Activated CD4-positive, CD25-positive, alpha-beta regulatory T cell treated with anti-CD3 and anti-CD28 coated beads, Interleukin-2, amount 50 U/mL, for 16 hours (primary cell): ENCODE results near the gene ACER3.
"Not testable (repeated sequence)": the region's sequence is repeated elsewhere in the genome, so short reads cannot be mapped to it uniquely, and the experiment has no call there.

Source experiments
- DNase-seq: peaks from one replicate; pipeline ENCODE4 v3.0.0-alpha.2; 2020; ENCODE audit warnings: low read depth, low spot score

The ACER3 gene

DNA sequence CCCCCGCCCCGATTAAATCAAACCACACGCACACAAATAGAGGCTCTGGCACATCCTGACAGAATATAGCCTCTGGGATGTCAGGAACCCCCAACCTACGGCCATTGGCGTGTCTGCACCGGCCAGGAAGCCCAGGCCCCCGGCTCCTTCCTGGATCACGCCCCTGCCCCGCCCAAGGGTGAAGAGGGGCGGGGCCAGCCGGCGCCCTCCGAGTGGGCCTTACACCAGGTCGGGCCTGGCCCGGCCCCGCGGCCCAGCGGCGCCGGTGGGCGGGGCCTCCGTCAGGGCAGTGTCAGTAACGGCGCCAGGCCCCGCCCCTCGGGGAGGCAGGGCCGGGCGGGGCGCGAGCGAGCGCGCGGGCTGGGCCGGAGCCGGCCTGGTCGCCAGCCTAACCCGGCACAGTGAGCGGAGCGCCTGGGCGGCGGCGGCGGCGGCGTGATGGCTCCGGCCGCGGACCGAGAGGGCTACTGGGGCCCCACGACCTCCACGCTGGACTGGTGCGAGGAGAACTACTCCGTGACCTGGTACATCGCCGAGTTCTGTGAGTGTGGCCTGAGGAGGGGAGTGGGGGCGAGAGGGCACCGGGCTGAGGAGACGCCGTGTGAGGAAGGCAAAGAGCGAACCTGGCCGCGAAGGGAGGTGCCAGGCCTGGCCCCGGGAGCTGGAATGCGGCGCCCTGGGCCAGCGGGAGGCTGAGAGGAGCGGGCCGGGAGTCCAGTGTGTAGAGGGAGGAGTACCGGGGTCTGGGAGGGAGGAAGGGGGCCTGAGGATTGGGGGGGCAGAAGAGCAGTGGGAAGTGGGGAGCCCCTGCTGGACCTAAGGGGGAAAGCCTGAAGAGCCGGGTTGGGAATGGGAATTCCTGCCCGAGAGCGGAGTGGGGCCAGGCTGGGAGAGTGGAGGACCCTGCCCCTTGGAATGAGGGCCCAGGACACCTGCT lies at the start of gene ACER3:
ACER3 (plus strand) TSS at position 380 of the 937 bp plus-strand sequence; CDS start at position 439, 59 bp downstream.
- peak; percentile 59 for DNase-seq

DNA sequence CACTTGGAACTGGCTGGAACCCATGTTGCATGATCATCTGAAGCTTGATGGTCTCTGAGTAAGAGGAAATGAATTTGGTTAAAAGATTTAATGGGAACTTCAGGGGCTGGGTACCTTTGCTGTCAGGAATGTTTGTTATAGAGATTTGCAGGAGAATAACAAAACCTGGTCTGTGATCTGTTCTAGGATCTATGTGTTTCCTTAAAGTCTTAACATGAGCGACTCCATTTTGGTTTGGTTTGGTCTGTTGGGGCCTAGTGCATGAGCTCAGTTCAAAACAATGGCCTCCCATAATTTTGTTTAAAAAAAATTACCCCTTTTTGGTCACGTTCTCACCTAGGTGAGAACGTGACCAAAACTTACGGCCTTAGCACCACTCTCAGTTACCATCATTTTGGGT lies 49.5 kb upstream of the ACER3 start:
- no peak for DNase-seq

DNA sequence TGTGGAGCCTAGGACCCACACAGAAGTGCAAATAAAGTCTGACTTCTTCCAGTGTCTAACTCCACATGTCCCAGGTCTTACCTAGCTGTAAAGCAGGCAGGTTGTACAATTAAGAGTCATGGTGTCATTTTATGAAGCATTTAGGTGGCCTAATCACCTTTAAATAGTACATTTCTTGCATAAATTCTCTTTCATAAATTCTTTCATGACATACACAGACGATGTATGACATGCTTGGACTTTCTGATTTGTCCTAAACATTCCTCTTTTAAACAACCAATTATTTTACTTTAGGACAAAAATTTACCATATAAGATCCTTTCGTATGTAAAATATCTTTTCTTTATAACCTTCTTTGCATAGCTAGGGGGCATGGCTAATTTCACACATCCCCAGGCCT lies 46.3 kb upstream of the ACER3 start:
- no peak for DNase-seq

DNA sequence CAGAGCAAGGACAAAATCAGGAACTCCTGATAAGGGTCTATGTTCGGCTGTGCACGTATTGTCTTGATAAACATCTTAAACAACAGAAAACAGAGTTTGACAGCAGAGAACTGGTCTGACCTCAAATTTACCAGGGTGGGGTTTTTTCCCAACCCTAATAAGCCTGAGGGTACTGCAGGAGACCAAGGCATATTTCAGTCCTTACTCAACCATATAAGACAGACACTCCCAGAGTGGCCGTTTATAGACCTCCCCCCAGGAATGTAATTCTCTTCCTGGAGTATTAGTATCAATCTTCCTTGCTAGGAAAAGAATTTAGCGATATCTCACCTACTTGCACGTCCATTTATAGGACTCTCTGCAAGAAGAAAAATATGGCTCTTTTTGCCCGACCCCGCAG lies 45.0 kb upstream of the ACER3 start:
- DNase-seq: not testable (repeated sequence)

DNA sequence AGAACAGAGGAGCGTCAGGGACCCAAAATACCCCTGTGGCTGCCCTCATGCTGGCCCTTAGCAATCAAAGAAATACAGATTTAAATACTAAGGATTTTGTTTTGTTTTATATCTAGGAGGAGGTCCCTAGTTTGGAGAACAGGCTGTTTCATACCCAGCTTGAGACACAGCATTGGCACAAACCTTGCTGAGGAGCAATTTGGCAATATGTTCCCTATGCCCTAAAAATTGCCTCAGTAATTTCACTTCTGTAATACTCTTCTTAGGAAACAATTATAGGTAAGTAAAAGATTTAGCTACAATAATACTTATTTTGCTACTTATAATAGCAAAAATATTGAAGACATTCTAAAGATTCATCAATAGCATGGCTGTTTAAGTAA lies 40.5 kb upstream of the ACER3 start:
- DNase-seq: no peak

DNA sequence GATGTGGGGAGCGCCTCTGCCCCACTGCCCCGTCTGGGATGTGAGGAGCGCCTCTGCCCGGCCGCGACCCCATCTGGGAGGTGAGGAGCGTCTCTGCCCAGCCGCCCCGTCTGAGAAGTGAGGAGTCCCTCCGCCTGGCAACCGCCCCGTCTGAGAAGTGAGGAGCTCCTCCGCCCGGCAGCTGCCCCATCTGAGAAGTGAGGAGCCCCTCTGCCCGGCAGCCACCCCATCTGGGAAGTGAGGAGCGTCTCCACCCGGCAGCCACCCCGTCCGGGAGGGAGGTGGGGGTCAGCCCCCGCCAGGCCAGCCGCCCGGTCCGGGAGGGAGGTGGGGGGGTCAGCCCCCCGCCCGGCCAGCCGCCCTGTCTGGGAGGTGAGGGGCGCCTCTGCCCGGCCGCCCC lies 39.3 kb upstream of the ACER3 start:
- not testable (repeated sequence) for DNase-seq

DNA sequence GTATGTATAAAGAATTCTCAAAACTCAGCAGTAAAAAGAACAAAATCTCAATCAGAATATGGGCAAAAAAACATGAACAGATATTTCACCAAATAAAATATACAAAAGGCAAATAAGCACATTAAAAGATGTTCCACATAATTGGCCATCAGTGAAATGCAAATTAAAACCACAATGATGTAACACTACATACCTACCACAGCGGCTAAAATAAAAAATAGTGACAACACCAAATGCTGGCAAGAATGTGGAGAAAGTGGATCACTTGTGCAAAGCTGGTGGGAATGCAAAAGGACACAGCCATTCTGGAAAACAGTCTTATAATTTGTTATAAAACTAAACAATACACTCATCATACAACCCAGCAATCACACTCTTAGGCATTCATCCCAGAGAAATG lies 38.3 kb upstream of the ACER3 start:
- no peak for DNase-seq

DNA sequence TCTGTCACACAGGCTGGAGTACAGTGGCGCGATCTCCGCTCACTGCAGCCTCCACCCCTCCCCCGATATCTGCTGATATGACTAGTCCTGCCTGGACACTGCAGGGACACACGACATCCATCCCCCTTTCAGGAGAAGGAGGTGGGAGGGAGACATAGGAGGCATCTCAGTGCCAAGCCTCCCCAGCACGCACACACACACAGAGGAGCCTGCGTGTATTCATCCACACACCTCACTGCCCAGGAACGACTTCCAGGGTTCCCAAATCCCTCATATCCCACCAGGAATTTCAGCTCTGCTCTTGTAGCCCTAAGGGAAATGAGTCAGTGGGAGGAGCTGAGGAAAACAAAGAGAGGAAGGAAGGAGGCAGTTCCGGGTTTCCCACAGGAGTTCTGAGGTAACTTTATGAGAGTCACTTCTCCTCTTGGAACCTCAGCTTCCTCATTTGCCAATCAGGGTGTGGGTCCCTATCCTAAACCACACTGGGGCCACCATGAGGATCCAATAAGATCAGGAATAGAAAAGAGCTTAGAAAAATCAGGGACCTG lies 37.2 kb upstream of the ACER3 start:
- DNase-seq: no peak

DNA sequence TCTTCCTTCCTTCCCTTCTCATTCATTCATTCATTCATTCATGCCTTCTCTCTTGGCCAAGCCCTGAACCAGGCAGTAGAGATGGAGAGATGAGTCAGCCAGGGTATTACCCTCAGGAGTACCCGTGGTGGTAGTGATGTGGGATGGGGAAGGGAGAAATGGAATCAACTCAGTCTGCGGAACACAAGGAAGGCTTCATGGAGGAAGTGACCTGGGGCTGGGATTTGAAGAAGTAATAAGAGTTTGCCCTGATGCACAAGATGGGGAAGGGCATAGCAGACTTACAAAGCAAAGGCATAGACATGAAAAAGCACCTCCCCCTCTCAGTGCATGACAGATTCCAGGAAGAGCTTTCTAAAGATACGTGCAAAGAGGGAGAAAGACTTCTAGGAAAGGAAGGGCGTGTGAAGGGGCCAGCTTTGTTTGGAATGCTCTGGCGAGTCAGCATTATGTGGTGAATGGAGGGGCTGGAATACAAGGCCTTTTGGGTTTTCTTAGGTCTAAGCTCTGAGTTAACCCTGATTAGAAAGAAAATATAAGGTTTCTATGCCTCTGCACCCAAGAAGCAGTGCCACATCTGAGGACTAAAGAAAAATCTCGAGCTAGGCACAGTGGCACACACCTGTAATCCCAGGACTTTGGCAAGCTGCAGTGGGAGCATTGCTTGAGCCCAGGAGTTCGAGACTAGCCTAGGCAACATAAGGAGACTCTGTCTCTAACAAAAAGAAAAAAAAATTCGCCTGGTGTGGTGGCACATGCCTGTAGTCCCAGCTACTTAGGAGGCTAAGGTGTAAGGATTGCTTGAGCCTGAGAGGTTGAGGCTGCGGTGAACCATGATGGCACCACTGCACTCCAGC lies 36.4 kb upstream of the ACER3 start:
- no peak for DNase-seq

DNA sequence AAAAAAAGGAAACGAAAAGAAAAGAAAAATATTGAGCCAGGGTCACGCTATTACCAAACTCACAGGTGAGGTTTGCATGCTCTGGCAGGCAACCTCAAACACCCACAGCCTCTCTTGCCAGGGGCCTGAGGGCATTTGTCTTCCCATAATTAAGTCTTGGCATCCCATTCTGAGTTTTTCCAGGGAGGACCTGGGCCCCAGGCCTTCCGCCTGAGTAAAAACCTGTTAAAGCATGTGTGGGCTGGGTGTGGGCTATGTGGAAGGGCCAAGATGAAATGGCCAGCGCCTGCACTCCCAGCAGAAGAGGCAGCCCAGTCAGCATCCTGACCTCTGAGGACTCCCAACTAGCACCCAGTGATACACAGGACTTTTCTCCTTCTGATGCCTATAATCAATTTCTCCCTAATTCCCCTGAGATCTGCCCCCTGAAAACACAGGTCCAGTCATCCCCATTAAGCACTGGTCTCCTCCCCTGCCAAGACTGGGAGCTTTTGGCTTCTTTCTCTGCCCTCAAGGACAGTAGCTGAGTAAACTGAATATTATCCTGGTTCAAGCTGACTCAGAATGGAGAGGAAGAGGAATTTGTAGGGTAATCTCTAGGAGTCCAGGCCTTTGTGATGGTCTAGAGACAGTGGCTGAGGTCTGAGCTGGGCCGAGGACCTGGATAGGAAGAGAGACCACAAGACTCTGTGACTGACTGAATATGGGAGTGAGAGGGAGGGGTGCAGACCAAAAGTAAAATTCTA lies 35.6 kb upstream of the ACER3 start:
- no peak for DNase-seq

DNA sequence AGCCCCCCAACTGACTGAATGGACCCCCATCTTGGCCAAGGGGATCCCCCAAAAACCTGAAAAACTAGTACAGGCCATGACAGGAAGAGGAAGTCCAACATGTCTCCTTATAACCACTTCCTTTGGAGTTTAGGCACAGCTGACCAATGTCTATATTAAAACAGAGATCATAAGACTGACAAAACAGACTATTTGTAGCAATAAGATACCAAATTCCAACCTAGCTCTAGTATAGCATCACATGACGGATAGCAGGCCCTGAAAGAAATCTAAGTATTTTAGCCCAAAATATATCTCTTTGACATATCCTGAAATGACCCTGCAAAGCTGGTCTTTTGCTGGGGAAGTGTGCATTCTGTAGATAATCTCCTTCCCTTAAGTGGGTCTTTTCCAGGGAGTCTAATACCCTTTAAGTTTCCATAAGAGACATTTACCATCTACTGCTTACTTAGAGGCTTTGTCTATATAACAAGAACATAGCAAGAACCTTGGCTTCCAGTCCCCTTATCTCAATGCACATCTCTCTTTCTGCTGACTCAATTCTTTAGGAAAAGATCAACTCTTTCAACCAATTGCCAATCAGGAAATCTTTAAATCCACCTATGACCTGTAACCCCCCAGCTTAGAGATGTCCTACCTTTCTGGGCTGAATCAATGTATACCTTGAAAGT lies 34.9 kb upstream of the ACER3 start:
- no peak for DNase-seq

DNA sequence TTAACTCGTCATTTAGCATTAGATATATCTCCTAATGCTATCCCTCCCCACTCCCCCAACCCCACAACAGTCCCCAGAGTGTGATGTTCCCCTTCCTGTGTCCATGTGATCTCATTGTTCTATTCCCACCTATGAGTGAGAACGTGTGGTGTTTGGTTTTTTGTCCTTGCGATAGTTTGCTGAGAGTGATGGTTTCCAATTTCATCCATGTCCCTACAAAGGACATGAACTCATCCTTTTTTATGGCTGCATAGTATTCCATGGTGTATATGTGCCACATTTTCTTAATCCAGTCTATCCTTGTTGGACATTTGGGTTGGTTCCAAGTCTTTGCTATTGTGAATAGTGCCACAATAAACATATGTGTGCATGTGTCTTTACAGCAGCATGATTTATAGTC lies 34.2 kb upstream of the ACER3 start:
- not testable (repeated sequence) for DNase-seq

DNA sequence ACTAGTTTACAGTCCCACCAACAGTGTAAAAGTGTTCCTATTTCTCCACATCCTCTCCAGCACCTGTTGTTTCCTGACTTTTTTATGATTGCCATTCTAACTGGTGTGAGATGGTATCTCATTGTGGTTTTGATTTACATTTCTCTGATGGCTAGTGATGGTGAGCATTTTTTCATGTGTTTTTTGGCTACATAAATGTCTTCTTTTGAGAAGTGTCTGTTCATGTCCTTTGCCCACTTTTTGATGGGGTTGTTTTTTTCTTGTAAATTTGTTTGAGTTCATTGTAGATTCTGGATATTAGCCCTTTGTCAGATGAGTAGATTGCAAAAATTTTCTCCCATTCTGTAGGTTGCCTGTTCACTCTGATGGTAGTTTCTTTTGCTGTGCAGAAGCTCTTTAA lies 33.7 kb upstream of the ACER3 start:
- DNase-seq: not testable (repeated sequence)

DNA sequence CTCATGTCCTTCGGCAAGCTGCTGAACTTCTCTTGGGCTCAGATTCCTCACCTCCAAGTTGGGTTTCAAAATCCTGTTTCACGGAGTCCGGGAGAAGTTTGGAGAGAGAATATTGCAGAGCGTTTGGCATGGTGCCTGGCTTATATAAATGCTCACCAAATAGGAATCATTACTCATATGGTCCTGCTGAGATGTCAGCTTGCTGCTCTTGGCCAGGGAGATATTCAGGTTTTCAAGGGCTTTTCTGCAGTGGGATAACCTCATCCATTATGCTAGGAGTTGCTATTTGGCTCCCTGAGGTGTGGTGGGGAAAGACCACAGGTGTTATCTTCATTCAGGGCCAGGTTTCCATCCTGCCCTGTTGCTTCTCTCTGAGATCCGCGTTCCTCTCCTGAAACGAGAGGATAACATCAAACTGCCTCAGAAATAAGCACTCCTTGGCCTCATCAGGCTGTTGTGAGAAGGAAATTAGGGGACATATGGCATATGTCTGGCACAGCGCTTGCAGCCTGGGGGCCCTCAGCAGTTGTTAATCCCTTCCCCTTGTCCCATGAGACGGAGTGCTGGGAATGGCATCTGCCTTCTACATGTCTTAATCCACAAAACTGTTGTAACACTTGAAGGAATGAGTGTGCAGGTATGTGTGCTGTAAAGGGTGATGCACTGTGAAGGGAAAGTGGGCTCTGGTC lies 29.9 kb upstream of the ACER3 start:
- DNase-seq: no peak

DNA sequence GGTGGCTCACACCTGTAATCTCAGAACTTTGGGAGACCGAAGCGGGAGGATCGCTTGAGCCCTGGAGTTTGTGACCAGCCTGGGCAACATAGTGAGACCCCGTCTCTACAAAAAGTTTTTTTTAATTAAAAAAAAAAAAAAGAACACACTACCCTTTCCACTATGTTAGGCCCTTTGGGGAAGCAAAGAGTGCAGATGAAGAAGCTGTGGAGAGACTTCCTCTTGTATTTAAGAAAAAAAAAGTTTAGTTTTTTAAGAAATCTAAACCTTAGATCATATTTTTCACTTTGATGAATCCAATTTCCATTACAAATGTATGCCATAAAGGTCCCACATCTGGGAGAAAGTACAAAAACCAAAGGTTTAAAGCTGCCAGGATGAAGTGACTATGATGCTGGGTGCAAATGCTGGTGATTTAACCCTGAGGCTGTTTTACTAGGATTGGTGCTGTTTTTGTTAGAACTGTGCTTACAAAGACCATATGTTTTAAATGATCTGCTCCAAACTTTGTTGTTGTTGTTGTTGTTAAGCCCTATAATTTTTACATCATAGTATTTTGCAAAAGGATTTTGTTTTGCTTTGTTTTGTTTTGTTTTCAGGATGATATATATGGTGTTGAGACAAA lies 28.9 kb upstream of the ACER3 start:
- DNase-seq: no peak

DNA sequence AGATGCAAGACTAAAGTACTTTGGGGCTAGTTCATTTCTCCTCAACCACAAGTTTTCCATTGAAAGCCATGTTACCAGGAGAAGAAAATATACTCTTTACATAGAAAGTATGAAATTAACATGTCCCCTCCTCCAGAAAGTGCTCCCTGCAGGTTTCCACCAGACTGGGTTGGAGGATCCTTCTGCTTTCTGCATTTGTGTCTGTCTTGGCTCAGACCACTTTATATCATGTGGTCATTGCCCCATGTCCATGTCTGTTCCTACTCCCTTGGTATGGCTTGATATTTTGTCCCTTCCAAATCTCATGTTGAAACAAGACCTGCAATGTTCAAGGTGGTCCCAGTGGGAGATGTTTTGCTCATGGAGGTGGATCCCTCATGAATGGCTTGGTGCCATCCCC lies 28.4 kb upstream of the ACER3 start:
- DNase-seq: no peak

DNA sequence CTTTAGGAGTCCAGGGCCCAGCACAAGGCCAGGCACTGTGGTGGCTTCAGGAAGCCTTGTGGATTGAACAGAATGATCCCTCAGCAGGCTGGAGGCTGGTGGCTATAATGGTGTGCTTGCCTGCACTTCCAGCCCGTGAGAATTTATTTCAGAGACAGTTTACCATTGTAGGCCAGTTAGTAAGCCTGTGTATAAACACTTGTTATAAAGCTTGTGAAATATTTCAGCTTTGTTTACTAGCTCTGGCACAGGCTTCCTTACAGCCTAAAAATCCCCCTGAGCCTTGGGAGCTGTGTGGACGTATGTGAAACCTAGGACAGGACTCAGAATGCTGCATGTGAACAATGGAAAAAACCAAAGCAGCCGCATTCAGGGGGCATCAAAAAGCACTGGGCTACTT lies 26.6 kb upstream of the ACER3 start:
- DNase-seq: no peak

DNA sequence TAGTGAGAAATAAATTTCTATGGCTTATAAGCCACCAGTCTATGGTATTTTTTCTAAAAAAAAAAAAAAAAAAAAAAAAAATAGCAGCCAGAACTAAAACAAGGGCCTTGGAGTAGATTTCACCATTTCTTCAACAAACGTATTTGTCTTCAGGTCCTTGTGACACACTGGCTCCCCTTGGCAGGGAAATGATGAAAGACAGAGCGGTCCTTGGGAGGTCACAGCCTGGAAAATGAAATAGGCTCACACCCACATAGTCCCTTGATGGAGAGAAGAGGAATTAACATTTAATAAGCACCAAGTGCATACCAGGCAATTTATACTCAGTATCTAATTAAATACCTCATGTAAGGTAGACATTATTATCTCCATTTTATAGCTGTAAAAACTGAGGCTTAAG lies 25.7 kb upstream of the ACER3 start:
- no peak for DNase-seq

DNA sequence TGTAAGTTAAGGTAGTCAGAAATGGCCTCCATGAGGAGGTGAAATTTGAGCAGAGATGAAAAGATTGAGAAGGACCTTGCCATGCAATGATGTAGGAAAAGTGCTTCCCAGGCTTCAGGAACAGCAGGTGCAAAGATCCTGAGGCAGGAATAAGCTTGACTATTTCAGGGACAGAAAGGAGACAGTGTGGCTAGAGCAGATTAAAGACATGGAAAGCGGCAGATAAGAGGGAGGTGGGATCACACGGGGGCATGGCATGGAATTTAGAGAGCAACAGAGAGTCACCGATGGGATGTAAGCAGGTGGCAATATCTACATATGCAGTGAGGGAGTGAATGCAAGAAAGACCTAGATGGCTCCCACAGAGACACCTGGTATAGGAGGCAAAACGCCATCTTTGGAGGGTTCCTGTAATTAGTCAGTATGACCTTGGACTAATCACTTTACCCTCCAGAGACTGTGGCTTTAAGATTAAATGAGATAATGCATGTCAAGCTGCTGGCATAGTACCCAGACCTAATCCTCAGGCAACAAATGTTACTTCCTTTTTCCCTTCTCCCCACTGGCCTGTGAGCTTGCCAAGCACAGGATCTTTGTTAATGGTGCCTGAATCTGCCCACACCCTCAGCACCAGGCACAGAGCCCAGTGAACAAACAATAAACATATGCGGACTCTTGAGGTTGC lies 24.6 kb upstream of the ACER3 start:
- no peak for DNase-seq
